GM18870 (cell line): ENCODE data around the gene STUM.

Source experiments
- ATAC-seq: cut with Tn5 transposase; IDR thresholded peaks from one replicate; pipeline ENCODE4 v1.9.1; 2021; ENCODE audit warnings: moderate library complexity; ENCODE audit not compliant: unreplicated experiment

The STUM gene

GRCh38 chr1:226649244-226649643 is 100.7 kb downstream of the STUM start:
- ATAC-seq: no peak

DNA sequence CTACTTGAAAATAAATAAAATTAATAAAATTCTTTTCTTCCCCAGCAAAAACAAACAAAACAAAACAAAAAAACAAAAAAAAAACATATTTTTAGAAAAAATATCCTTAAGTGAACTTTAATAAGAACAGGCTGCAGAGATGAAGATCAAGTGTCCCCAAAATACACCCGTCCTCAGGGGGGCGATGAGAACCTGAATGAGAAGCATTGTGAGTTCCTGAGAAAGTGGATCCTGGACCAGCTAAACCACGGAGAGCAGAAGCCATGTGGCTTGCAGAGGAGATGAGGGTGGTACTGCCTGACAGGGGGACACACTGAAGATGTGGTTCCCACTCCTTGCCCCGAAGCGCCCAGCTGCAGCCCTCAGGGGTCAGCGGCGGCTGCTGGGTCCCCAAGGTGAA is 101.2 kb downstream of the STUM start:
- no peak for ATAC-seq

DNA sequence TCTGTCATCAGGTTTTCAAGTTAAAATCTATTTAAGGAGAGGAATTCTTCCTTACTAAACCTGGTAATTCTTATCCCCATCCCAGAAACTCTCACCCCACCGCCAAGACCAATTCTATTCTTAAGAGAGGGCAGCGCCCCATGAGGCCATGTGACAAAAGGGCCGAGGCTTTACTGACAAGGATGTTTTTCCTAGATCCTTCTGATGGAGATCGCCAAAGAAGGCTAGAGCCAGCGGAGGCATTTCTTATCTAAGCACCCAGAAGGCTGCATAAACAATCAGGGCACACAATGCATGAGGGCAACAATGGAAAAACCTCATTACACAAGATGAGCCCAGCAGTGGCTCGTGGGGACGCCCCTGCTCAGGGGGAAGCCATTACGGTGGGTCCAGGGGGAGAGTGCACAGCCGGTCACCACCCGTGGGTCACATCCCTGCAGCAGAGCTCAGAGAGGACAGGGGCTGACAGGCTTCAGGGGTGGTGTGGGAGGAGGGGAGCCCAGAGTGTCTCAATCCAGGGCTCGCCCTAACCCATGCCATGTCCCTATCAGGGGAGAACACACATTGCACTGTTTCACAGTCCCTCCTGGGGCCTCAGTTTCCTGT is 101.8 kb downstream of the STUM start:
- no peak for ATAC-seq

- no peak for ATAC-seq
These were observed 102.6 kb downstream of the STUM start for GRCh38 chr1:226651041-226651731.

DNA sequence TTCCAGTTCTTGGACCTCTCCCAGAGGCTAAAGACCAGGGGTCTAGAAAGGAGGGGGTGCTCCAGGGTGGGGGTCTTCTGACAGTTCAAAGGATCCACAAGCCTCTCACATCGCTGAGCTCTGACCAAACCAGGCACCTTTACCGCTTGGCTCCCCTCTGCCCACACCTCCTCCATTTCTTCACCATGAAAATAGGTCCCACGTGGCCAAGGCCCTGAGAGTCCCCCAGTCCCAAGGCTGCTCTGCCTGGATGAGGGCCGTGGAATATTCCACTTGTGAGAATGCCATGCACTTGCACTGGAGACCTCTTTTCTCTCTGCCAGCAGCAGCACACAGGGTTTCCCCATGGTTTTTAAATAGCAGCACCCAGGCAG is 103.2 kb downstream of the STUM start:
- no peak for ATAC-seq

DNA sequence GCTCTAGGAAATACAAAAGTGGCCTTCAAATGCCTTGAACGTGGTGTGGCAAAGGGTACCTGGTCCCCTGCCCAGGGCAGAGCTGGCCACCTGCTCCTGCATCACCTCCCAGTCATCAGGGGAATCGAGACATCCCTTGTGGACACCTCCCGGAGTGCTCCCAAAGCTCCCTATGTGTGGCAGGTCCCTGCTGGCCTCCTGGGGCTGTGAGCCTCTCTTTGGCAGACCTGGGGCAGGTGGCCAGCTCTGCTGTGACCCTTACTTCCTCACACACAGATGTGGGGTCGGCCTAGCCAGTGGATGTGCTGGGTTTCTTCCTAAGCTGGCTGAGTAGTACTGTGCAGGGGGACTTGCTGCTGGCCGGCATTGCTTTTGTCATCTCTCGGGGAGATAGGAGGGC is 104.0 kb downstream of the STUM start:
- no peak for ATAC-seq

GRCh38 chr1:226653311-226653921 is 104.9 kb downstream of the STUM start:
- peak; percentile 63 for ATAC-seq

DNA sequence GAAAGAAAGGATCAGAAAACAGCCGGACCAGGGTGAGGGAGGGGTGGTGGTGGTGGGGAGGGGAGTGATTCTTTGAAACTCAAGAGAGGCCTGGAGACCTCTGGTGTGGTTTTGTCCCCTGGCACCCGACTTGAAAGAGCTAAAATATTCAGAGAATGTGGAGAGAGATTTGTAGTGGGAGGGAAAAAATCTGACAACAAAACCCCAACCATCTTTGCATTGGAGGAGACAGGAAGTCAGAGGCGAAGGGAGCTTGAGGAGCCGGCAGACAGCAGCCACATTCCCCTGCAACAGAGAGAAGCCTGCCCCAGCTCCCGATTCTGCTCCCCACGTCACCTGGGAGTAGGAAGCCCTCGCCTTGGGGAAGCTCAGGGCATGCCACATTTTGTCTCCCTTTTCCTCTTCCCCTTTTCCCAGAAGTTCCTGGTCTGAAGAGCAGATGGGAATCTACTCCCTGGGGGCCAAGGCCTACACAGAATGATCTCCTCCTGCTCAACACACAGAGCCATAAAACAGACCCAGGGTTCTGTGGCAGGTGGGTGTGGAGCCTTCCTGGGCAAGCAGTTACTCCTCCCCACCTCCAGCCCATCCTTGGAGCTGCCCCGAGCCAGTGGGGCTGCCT is 105.6 kb downstream of the STUM start:
- ATAC-seq: no peak

- no peak for ATAC-seq
These were observed 106.1 kb downstream of the STUM start for GRCh38 chr1:226654668-226655055.

GRCh38 chr1:226655251-226656163 is 106.9 kb downstream of the STUM start:
- ATAC-seq: no peak

- ATAC-seq: no peak
These were observed 107.6 kb downstream of the STUM start for GRCh38 chr1:226656201-226656600.

DNA sequence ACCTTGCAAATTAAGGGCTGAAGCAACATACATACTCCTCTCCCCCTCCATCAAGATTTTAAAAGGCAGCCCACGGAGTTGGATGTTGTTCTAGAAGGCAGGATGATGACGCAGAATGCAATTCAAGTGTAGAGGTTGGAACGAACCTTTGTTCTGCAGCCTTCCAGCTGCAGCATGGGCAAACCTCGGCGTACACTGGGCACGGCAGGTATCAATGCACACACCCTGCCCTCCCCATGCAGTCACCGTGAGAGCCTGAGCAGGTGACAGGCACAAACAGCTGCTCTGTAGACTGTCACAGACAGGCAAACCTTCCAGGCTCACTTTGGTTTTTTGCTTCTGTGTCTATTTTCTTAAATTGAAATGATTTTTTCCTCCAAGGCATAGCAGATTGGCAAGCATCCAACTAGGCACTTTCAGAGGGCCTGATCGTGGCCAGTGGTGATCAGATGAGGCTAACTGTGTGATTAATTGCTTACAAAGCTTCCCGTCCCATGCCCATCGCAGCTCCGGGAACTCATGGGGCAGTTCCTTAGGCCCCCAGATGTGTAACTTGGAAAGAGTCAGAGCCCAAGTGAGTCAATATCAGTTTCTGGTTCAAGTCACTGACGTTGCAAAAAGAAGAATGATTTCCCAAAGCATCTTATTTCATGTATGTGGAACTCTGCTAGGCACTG is 108.2 kb downstream of the STUM start:
- no peak for ATAC-seq

GRCh38 chr1:226657895-226658545 is 109.5 kb downstream of the STUM start:
- no peak for ATAC-seq

- ATAC-seq: no peak
These were observed 110.1 kb downstream of the STUM start for GRCh38 chr1:226658546-226659125.
